Heart left ventricle (tissue), 16 donors: ENCODE results near the gene GNAO1. TPM values are rescaled to one million over a fixed set of nuclear protein-coding genes. Genes with fewer than 3 reads are reported as not detected.
A peak's percentile ranks its signal among the peaks of the same experiment; 100 is the strongest.

Experiments
- ATAC-seq, 4 donors: fragments of 200-7000 bp; cut with Tn5 transposase; one replicate each; pipeline ENCODE4 v1.9.1; 2020 to 2022; ENCODE audit warnings: moderate library complexity in 4 of 4, mild to moderate bottlenecking in 3 of 4, moderate number of reproducible peaks in 1 of 4
- DNase-seq, 5 donors: peaks; one replicate each; pipeline ENCODE4 v3.0.0-alpha.2; 2020
- H3K27ac ChIP-seq, 12 donors: fragments of 200-600 bp; sonication (generic) in 4 of 12; one replicate each; pipeline versions ENCODE4 v1.5.0 to v1.8.0; 2016 to 2022; ENCODE audit warnings: mild to moderate bottlenecking in 2 of 12
- H3K27me3 ChIP-seq, 9 donors: fragments of 200-600 bp; sonication (generic) in 2 of 9; one replicate each; pipeline versions ENCODE4 v1.5.1 to v1.8.0; 2016 to 2022; ENCODE audit warnings: mild to moderate bottlenecking in 3 of 9
- H3K36me3 ChIP-seq, 9 donors: fragments of 200-600 bp; sonication (generic) in 2 of 9; one replicate each; pipeline versions ENCODE4 v1.5.0 to v1.8.0; 2018 to 2022; ENCODE audit warnings: mild to moderate bottlenecking in 2 of 9
- H3K4me1 ChIP-seq, 12 donors: fragments of 200-600 bp; sonication (generic) in 4 of 12; one replicate each; pipeline versions ENCODE4 v1.5.0 to v1.8.0; 2016 to 2022; ENCODE audit warnings: mild to moderate bottlenecking in 3 of 12
- H3K4me3 ChIP-seq, 12 donors: fragments of 200-600 bp; sonication (generic) in 4 of 12; one replicate each; pipeline versions ENCODE4 v1.5.0 to v1.8.0; 2017 to 2022; ENCODE audit warnings: mild to moderate bottlenecking in 9 of 12, moderate library complexity in 4 of 12
- H3K9me3 ChIP-seq, 12 donors: fragments of 200-600 bp; sonication (generic) in 4 of 12; one replicate each; pipeline versions ENCODE4 v1.5.0 to v1.8.0; 2016 to 2022; ENCODE audit warnings: mild to moderate bottlenecking in 1 of 12
- POLR2A ChIP-seq, 2 donors: fragments of 450-650 bp; IDR thresholded peaks; one replicate each; pipeline ENCODE4 v1.6.1; 2017; ENCODE audit warnings: antibody characterized with exemption in 2 of 2, mild to moderate bottlenecking in 2 of 2, moderate library complexity in 2 of 2
- WGBS, 4 donors: extraction: QIAGEN DNeasy Blood & Tissue Kit in 2 of 4; methylation state at CpG; one replicate each; pipeline versions ENCODE4 v1.1.5 to v1.1.7; 2013 to 2018; 5-methylcytosine and 5-hydroxymethylcytosine counted together
- intact Hi-C, 10 donors: fragments of 100-400 bp; cut with DNase I; formaldehyde crosslinking; loops; one replicate each; pipeline versions ENCODE4 v1.11.1 to v1.14.2; 2022
- polyA plus RNA-seq, 2 donors: library from polyadenylated mRNA; stranded (reverse); fragments of 200-250 nt; gene quantifications; one replicate each; pipeline ENCODE4 v1.2.3, GENCODE V29; 2013
- total RNA-seq, 9 donors: library from RNA; depleted of rRNA in 2 of 9; stranded (reverse); fragments of >200 nt in 2 of 9; fragmentation: NEBNext Ultra II Directional in 3 of 9; extraction: Animal tissue kit (Norgen Biotek cat#: 25700) in 3 of 9; gene quantifications; one replicate each; pipeline versions ENCODE4 v1.1.0 to v1.2.4, GENCODE V29; 2016 to 2023
- TF ChIP-seq, protein P1 (sequence below), 12 donors: fragments of 200-600 bp; sonication (generic) in 4 of 12; IDR thresholded peaks; one replicate each; pipeline versions ENCODE4 v1.5.0 to v1.8.0; 2018 to 2022; ENCODE audit warnings: antibody characterized with exemption in 12 of 12, mild to moderate bottlenecking in 5 of 12
- donor health status: ischemic (EF 13 %, LVEDD 7.1; RV severe dilation, severe dysfunction).
- donor health status: healthy with polysubstance abuse.
- donor health status: DM: no; HTN: yes; CAD: no.
- donor health status: DM: no; HTN: no; CAD: no.
- donor health status: ischemic (EF 25% LVEDD 6.9; RV normal size, moderate dysfunction).
- donor health status: ischemic (EF 25% LVEDD 5.7; RV mildly dilated, moderate dysfunction).
- donor health status: healthy.
- donor health status: DM: yes; HTN: yes; CAD: no.
- donor health status: ischemic (EF 35%, LVEDD 5.7; RV mildly dilated, moderate dysfunction).
- donor health status: nonischemic (EF 11% LVEDD 7.7; RV severe dilation, severe dysfunction).
- donor health status: DM: yes; HTN: yes; CAD: no.
- donor health status: PGD.
- donor health status: ischemic (EF 29% LVEDD 5.4; RV normal size, mild dysfunction).
- donor health status: nonischemic (EF 23%, LVEDD 6.1; RV moderate dilation, normal function).

GNAO1 gene
- total and polyA plus RNA-seq, 11 donors, result 1.4 to 26.8 (median 12.0) TPM

DNA sequence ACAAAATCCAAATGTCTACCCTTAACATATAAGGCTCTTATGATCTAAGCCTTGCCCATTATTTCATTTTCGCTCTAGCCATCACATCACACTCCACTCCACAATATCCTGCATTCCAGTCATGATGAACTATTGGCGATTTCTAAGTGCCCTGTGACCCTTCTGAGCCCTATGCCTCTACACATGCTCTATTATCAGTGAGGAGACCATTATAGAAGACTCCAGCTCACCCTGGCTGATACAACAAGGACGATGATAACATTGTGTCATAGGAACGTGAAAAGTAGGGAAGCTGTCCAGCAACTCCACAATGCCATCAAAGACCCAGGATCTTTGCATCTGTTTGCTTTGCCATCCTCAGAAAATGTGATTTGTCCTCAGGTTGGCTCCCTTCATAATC lies 29.6 kb upstream of the GNAO1 start:
- H3K9me3 ChIP-seq, result no peaks in the 10 kb centered on the region
- H3K36me3 ChIP-seq, result no peaks in the 10 kb centered on the region
- peak in 2 of 4 donors; percentile 15 to 33 for ATAC-seq
- WGBS, 4 donors, result 41 to 49% (median 47%) methylated on average over 4 of the region's 4 CpGs
- peak overlapping the region in 3 of 12 donors; percentile 22 to 39 (median 38) for H3K27ac ChIP-seq
- no peak for DNase-seq
- H3K4me1 ChIP-seq, result peaks cover 0 to 16% (median 4%) of the 10 kb centered on the region in 12 donors
- H3K4me3 ChIP-seq, result no peak overlapping the region
- TF ChIP-seq POLR2A (IDR thresholded peaks at IDR 0.05), result no peak
- TF ChIP-seq, protein P1, sequence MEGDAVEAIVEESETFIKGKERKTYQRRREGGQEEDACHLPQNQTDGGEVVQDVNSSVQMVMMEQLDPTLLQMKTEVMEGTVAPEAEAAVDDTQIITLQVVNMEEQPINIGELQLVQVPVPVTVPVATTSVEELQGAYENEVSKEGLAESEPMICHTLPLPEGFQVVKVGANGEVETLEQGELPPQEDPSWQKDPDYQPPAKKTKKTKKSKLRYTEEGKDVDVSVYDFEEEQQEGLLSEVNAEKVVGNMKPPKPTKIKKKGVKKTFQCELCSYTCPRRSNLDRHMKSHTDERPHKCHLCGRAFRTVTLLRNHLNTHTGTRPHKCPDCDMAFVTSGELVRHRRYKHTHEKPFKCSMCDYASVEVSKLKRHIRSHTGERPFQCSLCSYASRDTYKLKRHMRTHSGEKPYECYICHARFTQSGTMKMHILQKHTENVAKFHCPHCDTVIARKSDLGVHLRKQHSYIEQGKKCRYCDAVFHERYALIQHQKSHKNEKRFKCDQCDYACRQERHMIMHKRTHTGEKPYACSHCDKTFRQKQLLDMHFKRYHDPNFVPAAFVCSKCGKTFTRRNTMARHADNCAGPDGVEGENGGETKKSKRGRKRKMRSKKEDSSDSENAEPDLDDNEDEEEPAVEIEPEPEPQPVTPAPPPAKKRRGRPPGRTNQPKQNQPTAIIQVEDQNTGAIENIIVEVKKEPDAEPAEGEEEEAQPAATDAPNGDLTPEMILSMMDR (IDR thresholded peaks at IDR 0.05), result no peak
- H3K27me3 ChIP-seq, result no peaks in the 10 kb centered on the region
- intact Hi-C loops, result loop anchor here in 1 of 10 donors (10.0 kb wide), 1 partner anchor 57 kb away; no protein-coding TSS in a partner anchor

DNA sequence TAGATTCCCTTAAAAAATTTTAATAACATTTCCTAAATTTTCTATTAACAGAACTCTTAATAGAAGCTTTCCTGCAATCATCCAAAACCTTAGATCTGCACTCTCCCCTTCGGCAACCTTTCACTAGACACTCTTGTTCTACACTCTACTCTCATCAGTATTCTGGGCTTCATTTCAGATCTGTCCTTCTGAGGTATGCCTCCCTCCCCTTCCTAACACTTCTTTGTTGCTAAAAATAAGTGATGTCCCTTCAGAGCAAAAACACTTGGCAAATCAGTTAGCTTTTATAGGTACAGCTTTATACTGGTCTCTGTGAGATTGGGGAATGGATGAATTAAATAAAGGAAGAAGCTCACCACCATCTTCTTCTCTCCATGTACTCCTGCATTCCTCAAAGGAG lies 28.2 kb upstream of the GNAO1 start:
- no peaks in the 10 kb centered on the region for H3K36me3 ChIP-seq
- DNase-seq (no peak), ATAC-seq (peak; percentile 96 to 99 (median 98))
- 32 to 53% (median 47%) methylated on average over 1 of the region's 1 CpG for WGBS, 4 donors
- no peak overlapping the region for H3K4me3 ChIP-seq
- no peak for TF ChIP-seq POLR2A (IDR thresholded peaks at IDR 0.05)
- TF ChIP-seq, protein P1 (IDR thresholded peaks at IDR 0.05), result no peak
- H3K9me3 ChIP-seq, result no peaks in the 10 kb centered on the region
- peak overlapping the region in 9 of 12 donors; percentile 7 to 67 (median 41) for H3K27ac ChIP-seq
- H3K4me1 ChIP-seq, result peaks cover 0 to 16% (median 4%) of the 10 kb centered on the region in 12 donors
- H3K27me3 ChIP-seq, result no peaks in the 10 kb centered on the region
- intact Hi-C loops, result loop anchor here in 1 of 10 donors (10.0 kb wide), 1 partner anchor 58 kb away; no protein-coding TSS in a partner anchor

DNA sequence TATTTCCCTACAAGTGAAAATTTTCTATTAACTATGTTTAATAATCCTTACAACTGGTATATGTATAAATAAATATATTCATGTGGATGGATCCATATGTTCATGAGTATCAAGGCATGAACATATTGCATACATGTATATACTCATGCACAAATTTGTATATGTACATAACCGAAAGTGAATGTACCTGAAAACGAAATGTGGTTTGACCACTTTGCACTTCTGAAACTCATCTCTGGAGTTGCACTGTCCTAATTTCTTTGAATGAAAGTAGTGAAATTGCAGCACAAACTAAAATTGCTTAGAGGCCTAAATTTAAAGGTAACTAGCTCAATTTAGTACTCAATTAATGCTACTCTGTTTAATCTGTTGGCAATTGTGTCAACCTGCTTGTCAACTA lies 27.4 kb upstream of the GNAO1 start:
- DNase-seq, result no peak
- ATAC-seq, result no peak
- Histone ChIP-seq H3K4me1 (peaks cover 0 to 16% (median 4%) of the 10 kb centered on the region in 12 donors), H3K4me3 (no peak overlapping the region), H3K9me3 (no peaks in the 10 kb centered on the region), H3K27ac (peak overlapping the region in 6 of 12 donors; percentile 7 to 67 (median 48)), H3K36me3 (no peaks in the 10 kb centered on the region), H3K27me3 (no peaks in the 10 kb centered on the region)
- WGBS, 4 donors, result 92 to 93% (median 92%) methylated on average over 2 of the region's 2 CpGs
- TF ChIP-seq POLR2A (IDR thresholded peaks at IDR 0.05), result no peak
- TF ChIP-seq, protein P1 (IDR thresholded peaks at IDR 0.05), result no peak
- intact Hi-C loops, result loop anchor here in 1 of 10 donors (10.0 kb wide), 1 partner anchor 59 kb away; no protein-coding TSS in a partner anchor

DNA sequence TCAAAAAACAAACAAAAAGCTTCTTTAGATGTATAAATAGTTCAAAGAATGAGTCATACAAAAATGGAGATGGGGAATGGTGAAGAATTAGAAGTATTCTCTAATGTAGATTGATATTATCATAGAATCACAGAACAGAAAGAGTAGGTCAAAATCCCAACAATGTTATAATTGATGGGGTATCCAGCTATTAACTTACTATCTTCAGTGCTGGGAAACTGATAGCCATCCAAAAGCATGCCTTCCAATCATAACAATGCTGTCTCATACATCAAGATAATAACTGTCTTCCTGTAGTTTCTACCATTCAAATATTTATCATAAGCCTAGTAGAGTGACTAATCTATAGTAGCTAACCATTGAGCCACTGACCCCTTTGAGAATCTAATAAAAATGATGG lies 26.7 kb upstream of the GNAO1 start:
- no peak for DNase-seq
- H3K9me3 ChIP-seq, result no peaks in the 10 kb centered on the region
- no peak for ATAC-seq
- no peaks in the 10 kb centered on the region for H3K36me3 ChIP-seq
- H3K27me3 ChIP-seq, result no peaks in the 10 kb centered on the region
- H3K4me1 ChIP-seq, result peaks cover 0 to 16% (median 4%) of the 10 kb centered on the region in 12 donors
- H3K27ac ChIP-seq, result no peak overlapping the region
- intact Hi-C loops, result loop anchor here in 1 of 10 donors (10.0 kb wide), 1 partner anchor 60 kb away; no protein-coding TSS in a partner anchor
- no peak overlapping the region for H3K4me3 ChIP-seq
- TF ChIP-seq, protein P1 (IDR thresholded peaks at IDR 0.05), result no peak
- no peak for TF ChIP-seq POLR2A (IDR thresholded peaks at IDR 0.05)
